K562 (cell line): Measurements from ENCODE around the gene SZT2. TPM values are rescaled to one million over a fixed set of nuclear protein-coding genes. Genes with fewer than 3 reads are reported as not detected.

Experiments used
- ATF1 ChIP-seq, 2 experiments: fragments of 450-650 bp in 1 of 2; IDR thresholded peaks; 2 replicates each; pipeline ENCODE4 v1.6.1; 2016; ENCODE audit warnings: missing compliant biosample characterization in 1 of 2, missing genetic modification characterization in 1 of 2
- CBX5 ChIP-seq: IDR thresholded peaks from 2 replicates; pipeline ENCODE4 v1.6.1; 2014; ENCODE audit warnings: low read depth, borderline replicate concordance
- CREM ChIP-seq: IDR thresholded peaks from 2 replicates; pipeline ENCODE4 v1.6.1; 2014; ENCODE audit warnings: antibody characterized with exemption, low read depth
- ETS1 ChIP-seq: conservative IDR thresholded peaks from 2 replicates; pipeline ENCODE4 v1.6.1; 2011; ENCODE audit warnings: low read depth, mild to moderate bottlenecking, low read length; ENCODE audit not compliant: control insufficient read depth
- FOXJ2 ChIP-seq: fragments of 200-800 bp; sonication (Bioruptor generic); IDR thresholded peaks from 2 replicates; pipeline ENCODE4 v1.6.1; 2016; ENCODE audit warnings: missing genetic modification characterization, missing compliant biosample characterization
- FOXM1 ChIP-seq, 2 experiments: fragments of 450-650 bp in 1 of 2; sonication (generic) in 1 of 2; formaldehyde crosslinking in 1 of 2; IDR thresholded peaks; 2 replicates each; pipeline versions ENCODE4 v1.6.1 to v1.9.0; 2017 to 2022; ENCODE audit warnings: low read depth in 2 of 2, mild to moderate bottlenecking in 2 of 2, missing genetic modification reagents in 1 of 2, moderate library complexity in 1 of 2
- FUS ChIP-seq: fragments of 200-400 bp; formaldehyde crosslinking; optimal IDR thresholded peaks from 2 replicates; pipeline ENCODE3; 2017; ENCODE audit warnings: low read depth, low read length
- GATA2 ChIP-seq: sonication (generic); formaldehyde crosslinking; IDR thresholded peaks from 2 replicates; pipeline ENCODE4 v1.4.0; 2020; ENCODE audit warnings: mild to moderate bottlenecking, missing genetic modification reagents
- JUNB ChIP-seq: fragments of 450-650 bp; formaldehyde crosslinking; conservative IDR thresholded peaks from 2 replicates; pipeline ENCODE4 v1.4.0; 2020; ENCODE audit warnings: mild to moderate bottlenecking
- NFXL1 ChIP-seq: fragments of 450-650 bp; formaldehyde crosslinking; IDR thresholded peaks from 2 replicates; pipeline ENCODE4 v1.4.0; 2021; ENCODE audit warnings: mild to moderate bottlenecking
- POLR2G ChIP-seq: fragments of 200-400 bp; formaldehyde crosslinking; IDR thresholded peaks from 2 replicates; pipeline ENCODE4 v1.6.1; 2017; ENCODE audit warnings: low read depth, mild to moderate bottlenecking, antibody characterized with exemption, low read length, moderate library complexity
- POLR3G ChIP-seq: IDR thresholded peaks from 2 replicates; pipeline ENCODE4 v1.6.1; 2011; ENCODE audit not compliant: insufficient read length, insufficient replicate concordance; ENCODE audit errors: extremely low read depth
- PRMT5 ChIP-seq: sonication (generic); formaldehyde crosslinking; IDR thresholded peaks from 2 replicates; pipeline ENCODE4 v1.5.0; 2020; ENCODE audit warnings: missing genetic modification reagents
- PTRF ChIP-seq: fragments of 450-650 bp; IDR thresholded peaks from 2 replicates; pipeline ENCODE4 v1.6.1; 2016; ENCODE audit warnings: mild to moderate bottlenecking, missing genetic modification characterization, missing compliant biosample characterization
- RUNX1 ChIP-seq: sonication (generic); IDR thresholded peaks from 2 replicates; pipeline ENCODE4 v1.6.1; 2016; ENCODE audit warnings: antibody characterized with exemption, low read depth
- SMARCB1 ChIP-seq: IDR thresholded peaks from 2 replicates; pipeline ENCODE4 v1.6.1; 2011; ENCODE audit warnings: improper control_type of control experiment, low read depth; ENCODE audit not compliant: insufficient read length
- SREBF2 ChIP-seq: sonication (generic); formaldehyde crosslinking; IDR thresholded peaks from 2 replicates; pipeline ENCODE4 v1.4.0; 2020; ENCODE audit warnings: mild to moderate bottlenecking, missing genetic modification reagents
- TAF7 ChIP-seq: fragments of 450-650 bp; IDR thresholded peaks from 2 replicates; pipeline ENCODE4 v1.6.1; 2016; ENCODE audit warnings: missing genetic modification characterization, missing compliant biosample characterization
- TAF9B ChIP-seq: fragments of 450-650 bp; IDR thresholded peaks from 2 replicates; pipeline ENCODE4 v1.6.1; 2018; ENCODE audit warnings: mild to moderate bottlenecking; ENCODE audit not compliant: partially characterized antibody
- TOE1 ChIP-seq, 2 experiments: fragments of 450-650 bp in 1 of 2; sonication (generic) in 1 of 2; formaldehyde crosslinking in 1 of 2; IDR thresholded peaks; 2 replicates each; pipeline versions ENCODE4 v1.7.1 to v1.8.0; 2016 to 2022; ENCODE audit warnings: borderline replicate concordance in 2 of 2, mild to moderate bottlenecking in 2 of 2, antibody characterized with exemption in 1 of 2, inconsistent platforms in 1 of 2, low read depth in 1 of 2, missing genetic modification reagents in 1 of 2, moderate library complexity in 1 of 2
- TRIM28 ChIP-seq: fragments of 450-650 bp; IDR thresholded peaks from 2 replicates; pipeline ENCODE4 v1.6.1; 2017
- ZFP1 ChIP-seq: fragments of 450-650 bp; formaldehyde crosslinking; IDR thresholded peaks from 2 replicates; pipeline ENCODE4 v1.4.0; 2020; ENCODE audit warnings: mild to moderate bottlenecking, mixed read lengths
- ZNF384 ChIP-seq: IDR thresholded peaks from 2 replicates; pipeline ENCODE4 v1.6.1; 2012; ENCODE audit warnings: low read depth, low read length, improper control_type of control experiment
- polyA plus RNA-seq, 8 experiments: library from polyadenylated mRNA; depleted of rRNA in 4 of 8; stranded (reverse) in 5 of 8; unstranded in 3 of 8; fragments of >200 nt; fragmentation: Nextera tagmentation in 2 of 8; fragmentation: Illumina TruSeq in 1 of 8; extraction: Ambion mirVana in 2 of 8; extraction: Trizol in 1 of 8; gene quantifications; 2 replicates each; pipeline versions ENCODE4 v1.2.1 to v1.2.3, GENCODE V29; 2011 to 2014; ENCODE audit warnings: inconsistent platforms in 1 of 8, missing spikeins in 1 of 8
- total RNA-seq, 7 experiments: library from RNA; depleted of rRNA in 6 of 7; stranded (reverse); fragments of >200 nt in 6 of 7; fragmentation: Illumina TruSeq in 2 of 7; extraction: Trizol in 2 of 7; gene quantifications; 2 replicates each; pipeline versions ENCODE4 v1.2.1 to v1.2.3, GENCODE V29; 2011 to 2021; ENCODE audit warnings: low replicate concordance in 1 of 7

SZT2 gene
- total and polyA plus RNA-seq, 9 of the 15 experiments (the other 6 are each of a cell fraction or from before 2014, with no cell fraction given) = 0.88 to 31.0 (median 12.8) TPM

- no peak for TF ChIP-seq POLR2G
- no peak for TF ChIP-seq POLR3G
- TF ChIP-seq FUS = no peak
- no peak for TF ChIP-seq TAF7 (tag)
- TF ChIP-seq SREBF2 (CRISPR knock-in tag) = no peak
- TF ChIP-seq FOXJ2 = peak; percentile 77; the same call in 1 of the 2 replicates
- TF ChIP-seq CBX5 = no peak
- no peak for TF ChIP-seq ETS1
- no peak for TF ChIP-seq ATF1 (CRISPR knock-in tag; IDR thresholded peaks at IDR 0.05)
- peak; percentile 57; the same call in 1 of the 2 replicates for TF ChIP-seq ATF1 (tag; IDR thresholded peaks at IDR 0.05)
- TF ChIP-seq FOXM1 (IDR thresholded peaks at IDR 0.05; ENCODE audit: low read depth) = peak; percentile 68; the same call in 1 of the 2 replicates
- no peak for TF ChIP-seq FOXM1 (CRISPR knock-in tag; IDR thresholded peaks at IDR 0.05; ENCODE audit: low read depth)
- no peak for TF ChIP-seq NFXL1
- no peak; the same call in 1 of the 2 replicates for TF ChIP-seq RUNX1
- TF ChIP-seq TRIM28 = no peak
- no peak for TF ChIP-seq ZFP1 (CRISPR knock-in tag)
- TF ChIP-seq JUNB (CRISPR knock-in tag) = no peak
- TF ChIP-seq TAF9B = no peak
- TF ChIP-seq GATA2 (CRISPR knock-in tag) = peak; percentile 41; the same call in 1 of the 2 replicates
- peak; percentile 41 for TF ChIP-seq SMARCB1
- TF ChIP-seq PRMT5 (CRISPR knock-in tag) = no peak
- TF ChIP-seq CREM = peak; percentile 43; the same call in 1 of the 2 replicates
- TF ChIP-seq ZNF384 = peak; percentile 86
- TF ChIP-seq PTRF (tag) = no peak
- peak; percentile 30; the same call in 1 of the 2 replicates for TF ChIP-seq TOE1 (IDR thresholded peaks at IDR 0.05; ENCODE audit: borderline replicate concordance)
- TF ChIP-seq TOE1 (CRISPR knock-in tag; IDR thresholded peaks at IDR 0.05; ENCODE audit: borderline replicate concordance, low read depth) = no peak
Measured at GRCh38 chr1:43405219-43405875, 15.6 kb downstream of the SZT2 start (continued).
